Endothelial cell of umbilical vein (primary cell): ENCODE results near the gene OVCH2. TPM values are rescaled to one million over a fixed set of nuclear protein-coding genes. Genes with fewer than 3 reads are reported as not detected.
A peak's percentile ranks its signal among the peaks of the same experiment; 100 is the strongest.

ENCODE experiments used
- BruUV-seq: library from RNA; stranded (reverse); fragments of 400-500 nt; replicated peaks from 2 replicates; lab custom pipeline; 2021; lab: Mats Ljungman, UMichigan
- CTCF ChIA-PET: fragments of 300-600, 350-600 bp; sonication (Branson Sonifier 250); formaldehyde crosslinking; loops from one replicate; lab custom pipeline; 2021; ENCODE audit warnings: antibody characterized with exemption, inconsistent platforms; lab: Charles Lee
- POLR2A ChIA-PET: fragments of 300-600, 350-600 bp; sonication (Branson Sonifier 250); formaldehyde crosslinking; loops from one replicate; lab custom pipeline; 2021; ENCODE audit warnings: antibody characterized with exemption, inconsistent platforms; lab: Charles Lee
- DNase-seq: peaks from one replicate; pipeline ENCODE4 v3.0.0-alpha.2; 2011; ENCODE audit warnings: low read depth, low spot score
- FAIRE-seq: peaks from 2 replicates; lab custom pipeline; 2011; peaks lifted over from hg19 to GRCh38; lab: Jason Lieb, UNC
- H2AFZ ChIP-seq: 2 replicates; pipeline ENCODE4 v1.6.0; 2012; ENCODE audit warnings: low read depth, low read length, control low read depth, inconsistent platforms
- H3K27ac ChIP-seq: 2 replicates; pipeline ENCODE4 v1.5.1; 2011; ENCODE audit warnings: low read depth, mild to moderate bottlenecking, control low read depth, low read length, moderate library complexity; ENCODE audit not compliant: insufficient read depth
- H3K27me3 ChIP-seq, 2 experiments: 2 replicates each; pipeline versions ENCODE4 v1.6.0 to v1.6.1; 2011; ENCODE audit warnings: low read length in 2 of 2, mixed read lengths in 1 of 2; ENCODE audit not compliant: control insufficient read depth in 2 of 2, insufficient read depth in 2 of 2
- H3K36me3 ChIP-seq, 2 experiments: 2 replicates in 1 of 2; 3 replicates in 1 of 2; pipeline ENCODE4 v1.5.1; 2011; ENCODE audit warnings: low read length in 2 of 2, mild to moderate bottlenecking in 1 of 2, moderate library complexity in 1 of 2; ENCODE audit not compliant: control insufficient read depth in 2 of 2, insufficient read depth in 2 of 2; ENCODE audit errors: extremely low read depth in 1 of 2
- H3K4me1 ChIP-seq: 3 replicates; pipeline ENCODE4 v1.5.1; 2011; ENCODE audit warnings: mild to moderate bottlenecking, low read length; ENCODE audit not compliant: control insufficient read depth, insufficient read depth; ENCODE audit errors: extremely low read depth
- H3K4me2 ChIP-seq: 2 replicates; pipeline ENCODE4 v1.6.1; 2011; ENCODE audit warnings: low read length, control low read depth, mixed read lengths; ENCODE audit not compliant: insufficient read depth
- H3K4me3 ChIP-seq, 3 experiments: fragments of 200-600 bp in 1 of 3; sonication (generic), shearing (Covaris generic) in 1 of 3; replicated peaks in 1 of 3; 2 replicates each; pipeline ENCODE4 v1.5.1; 2011 to 2016; ENCODE audit warnings: control low read depth in 3 of 3, low read length in 3 of 3, mild to moderate bottlenecking in 2 of 3, inconsistent platforms in 1 of 3, low read depth in 1 of 3, moderate library complexity in 1 of 3; ENCODE audit not compliant: insufficient read depth in 1 of 3
- H3K79me2 ChIP-seq: 2 replicates; pipeline ENCODE4 v1.6.0; 2012; ENCODE audit warnings: low read length, inconsistent platforms; ENCODE audit not compliant: control insufficient read depth, insufficient read depth
- H3K9ac ChIP-seq: replicated peaks from 2 replicates; pipeline ENCODE3; 2011; ENCODE audit warnings: low read length, control low read depth; ENCODE audit not compliant: insufficient read depth; ENCODE audit errors: extremely low read depth
- H3K9me1 ChIP-seq: replicated peaks from 3 replicates; pipeline ENCODE4 v1.6.0; 2011; ENCODE audit warnings: mild to moderate bottlenecking, low read length; ENCODE audit not compliant: control insufficient read depth, insufficient read depth; ENCODE audit errors: extremely low read depth
- H3K9me3 ChIP-seq: replicated peaks from 2 replicates; pipeline ENCODE4 v1.5.1; 2012; ENCODE audit warnings: low read length, inconsistent platforms; ENCODE audit not compliant: control insufficient read depth, insufficient read depth
- H4K20me1 ChIP-seq: replicated peaks from 2 replicates; pipeline ENCODE3; 2011; ENCODE audit warnings: mild to moderate bottlenecking, low read length; ENCODE audit not compliant: control insufficient read depth, insufficient read depth; ENCODE audit errors: extremely low read depth
- FOS ChIP-seq: IDR thresholded peaks from 2 replicates; pipeline ENCODE4 v1.6.1; 2011; ENCODE audit warnings: mild to moderate bottlenecking, low read length, moderate library complexity, borderline replicate concordance; ENCODE audit not compliant: insufficient read depth
- MYC ChIP-seq: IDR thresholded peaks from one replicate; pipeline ENCODE4 v1.6.1; 2011; ENCODE audit warnings: mild to moderate bottlenecking, low read depth, low read length
- dilution Hi-C: fragments of 300-500 bp; cut with MboI; formaldehyde crosslinking; loops from one replicate; pipeline ENCODE4 v1.15.0; 2019; ENCODE audit warnings: low sequenced_read_pairs; ENCODE audit not compliant: extremely low pct_ligation_motif_present
- intact Hi-C: fragments of 100-400 bp; cut with micrococcal nuclease; formaldehyde crosslinking; loops from one replicate; pipeline ENCODE4 v1.10.0; 2022
- polyA plus RNA-seq, 4 experiments: library from polyadenylated mRNA; depleted of rRNA in 3 of 4; stranded (reverse) in 3 of 4; unstranded in 1 of 4; fragments of >200 nt; gene quantifications; 2 replicates each; pipeline versions ENCODE4 v1.2.1 to v1.2.3, GENCODE V29; 2011 to 2012; ENCODE audit warnings: missing spikeins in 1 of 4
- total RNA-seq: library from RNA; stranded (reverse); gene quantifications from 2 replicates; pipeline ENCODE4 v1.2.3, GENCODE V29; 2021

OVCH2 gene
- total and polyA plus RNA-seq, 2 donors (not counting 3 experiments of a cell fraction or from before 2014, with no cell fraction given) = not detected

DNA sequence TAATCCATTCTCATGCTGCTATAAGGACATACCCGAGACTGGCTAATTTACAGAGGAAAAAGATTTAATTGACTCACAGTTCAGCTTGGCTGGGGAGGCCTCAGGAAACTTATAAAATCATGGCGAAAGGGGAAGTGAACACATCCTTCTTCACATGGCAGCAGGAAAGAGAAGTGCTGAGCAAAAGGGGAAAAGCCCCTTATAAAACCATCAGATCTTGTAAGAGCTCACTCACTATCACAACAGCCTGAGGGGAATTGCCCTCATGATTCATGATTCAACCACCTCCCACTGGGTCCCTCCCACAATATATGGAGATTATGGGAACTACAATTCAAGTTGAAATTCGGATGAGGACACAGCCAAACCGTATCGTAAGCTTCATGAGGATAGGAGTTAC is 29.2 kb downstream of the OVCH2 start:
- Histone ChIP-seq H3K4me3 (no peak overlapping the region), H3K9me3 (no peaks in the 10 kb centered on the region), H3K4me2 (no peak overlapping the region), H3K27ac (no peak overlapping the region), H3K9me1 (no peaks in the 10 kb centered on the region), H3K9ac (no peak overlapping the region), H2AFZ (no peak overlapping the region), H3K36me3 (no peaks in the 10 kb centered on the region), H3K4me1 (peaks cover 4% of the 10 kb centered on the region), H4K20me1 (no peaks in the 10 kb centered on the region), H3K79me2 (no peaks in the 10 kb centered on the region), H3K27me3 (peaks cover 3 to 4% of the 10 kb centered on the region in 2 experiments)
- TF ChIP-seq FOS = peak; percentile 30
- no peak for TF ChIP-seq MYC
- POLR2A ChIA-PET = no interaction called here
- DNase-seq (peak; percentile 19), FAIRE-seq (peak; percentile 33)
- intact Hi-C loops = no loop called here
- dilution Hi-C loops = no loop called here
- BruUV-seq = no TSS peak
- CTCF ChIA-PET = interaction anchor here (1.2 to 2.8 kb wide), 5 partner anchors 11 to 106 kb away, joined by 3 to 10 read pairs (median 5); no protein-coding TSS in a partner anchor

- DNase-seq (no peak), FAIRE-seq (no peak)
- intact Hi-C loops = no loop called here
- no peak for TF ChIP-seq MYC
- Histone ChIP-seq H3K4me1 (peaks cover 4% of the 10 kb centered on the region), H2AFZ (no peak overlapping the region), H3K9me3 (no peaks in the 10 kb centered on the region), H3K79me2 (no peaks in the 10 kb centered on the region), H3K27ac (no peak overlapping the region), H4K20me1 (no peaks in the 10 kb centered on the region), H3K9ac (no peak overlapping the region), H3K9me1 (no peaks in the 10 kb centered on the region), H3K36me3 (no peaks in the 10 kb centered on the region), H3K4me2 (no peak overlapping the region), H3K27me3 (peaks cover 0 to 4% of the 10 kb centered on the region in 2 experiments), H3K4me3 (no peak overlapping the region)
- POLR2A ChIA-PET = no interaction called here
- CTCF ChIA-PET = interaction anchor here (1.3 to 2.8 kb wide), 4 partner anchors 8 to 104 kb away, joined by 4 to 10 read pairs (median 6); no protein-coding TSS in a partner anchor
- dilution Hi-C loops = no loop called here
- BruUV-seq = no TSS peak
Measured at GRCh38 chr11:7675631-7676030, 30.6 kb downstream of the OVCH2 start.
